HG02970 (cell line): ENCODE measurements around the gene NPB.

Experiments
- ATAC-seq: cut with Tn5 transposase; IDR thresholded peaks from one replicate; pipeline ENCODE4 v1.9.1; 2021; ENCODE audit warnings: mild to moderate bottlenecking, moderate library complexity, moderate number of reproducible peaks; ENCODE audit not compliant: unreplicated experiment, low FRiP score

NPB gene

DNA sequence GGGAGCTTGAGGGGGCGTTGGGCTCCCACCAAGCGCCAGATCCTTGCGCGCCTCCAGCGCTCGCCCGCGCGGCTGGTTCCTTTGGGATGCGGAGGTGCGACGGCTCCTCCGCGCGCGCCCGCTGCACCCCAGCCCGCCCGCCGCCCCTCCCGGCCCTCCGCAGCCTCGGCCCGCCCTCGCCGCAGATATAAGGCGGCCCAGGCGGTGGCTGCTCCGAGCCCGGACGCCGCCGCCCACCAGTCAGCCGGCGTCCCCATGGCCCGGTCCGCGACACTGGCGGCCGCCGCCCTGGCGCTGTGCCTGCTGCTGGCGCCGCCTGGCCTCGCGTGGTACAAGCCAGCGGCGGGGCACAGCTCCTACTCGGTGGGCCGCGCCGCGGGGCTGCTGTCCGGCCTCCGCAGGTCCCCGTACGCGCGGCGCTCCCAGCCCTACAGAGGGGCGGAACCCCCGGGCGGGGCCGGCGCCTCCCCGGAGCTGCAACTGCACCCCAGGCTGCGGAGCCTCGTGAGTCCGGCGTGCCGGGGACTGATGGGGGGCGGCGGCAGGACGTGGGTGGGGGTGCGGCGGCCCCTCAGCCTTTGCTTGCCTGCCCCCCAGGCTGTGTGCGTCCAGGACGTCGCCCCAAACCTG lies at the start of gene NPB:
Gene NPB (plus strand): TSS at position 216 of the 630 bp plus-strand sequence. CDS start 40 bp downstream, at position 256.
- no peak for ATAC-seq

DNA sequence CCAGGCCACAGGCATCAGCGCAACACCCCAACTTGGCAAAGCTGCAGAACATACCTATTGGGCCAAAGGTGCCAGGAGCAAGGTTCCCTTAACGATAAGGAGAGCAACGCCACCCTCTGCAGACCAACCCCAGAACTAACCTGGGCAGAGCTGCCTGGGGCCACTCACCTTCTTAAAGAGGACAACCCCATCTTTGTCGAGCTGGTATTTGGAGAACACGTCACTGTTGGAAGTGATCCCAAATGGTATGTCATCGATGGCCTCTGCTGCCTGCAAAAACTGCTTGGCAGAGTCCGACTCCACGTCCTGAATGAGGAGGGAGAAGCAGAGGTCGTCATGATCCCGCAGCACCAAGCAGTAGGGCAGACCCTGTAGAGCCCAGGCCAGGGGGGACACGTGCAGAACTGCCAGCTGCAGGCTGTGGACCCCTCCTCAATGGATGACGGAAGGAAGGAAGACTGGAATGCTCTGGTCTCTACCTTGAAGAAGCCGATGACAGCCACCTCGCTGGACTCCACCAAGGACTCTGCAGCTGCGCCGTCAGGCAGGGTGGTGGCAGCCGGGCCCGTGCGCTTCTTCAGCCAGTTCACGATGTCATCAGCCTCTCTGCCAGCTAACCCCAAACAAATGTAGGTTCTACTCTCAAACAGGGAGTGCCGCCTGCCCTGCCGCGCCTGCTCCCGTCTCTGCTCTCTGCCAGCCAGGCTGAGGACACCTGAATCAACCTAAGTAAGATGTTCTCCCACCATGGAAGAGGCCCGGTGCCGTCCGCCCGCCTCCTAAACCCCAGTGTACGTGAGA lies 46.9 kb upstream of the NPB start:
- ATAC-seq = no peak

DNA sequence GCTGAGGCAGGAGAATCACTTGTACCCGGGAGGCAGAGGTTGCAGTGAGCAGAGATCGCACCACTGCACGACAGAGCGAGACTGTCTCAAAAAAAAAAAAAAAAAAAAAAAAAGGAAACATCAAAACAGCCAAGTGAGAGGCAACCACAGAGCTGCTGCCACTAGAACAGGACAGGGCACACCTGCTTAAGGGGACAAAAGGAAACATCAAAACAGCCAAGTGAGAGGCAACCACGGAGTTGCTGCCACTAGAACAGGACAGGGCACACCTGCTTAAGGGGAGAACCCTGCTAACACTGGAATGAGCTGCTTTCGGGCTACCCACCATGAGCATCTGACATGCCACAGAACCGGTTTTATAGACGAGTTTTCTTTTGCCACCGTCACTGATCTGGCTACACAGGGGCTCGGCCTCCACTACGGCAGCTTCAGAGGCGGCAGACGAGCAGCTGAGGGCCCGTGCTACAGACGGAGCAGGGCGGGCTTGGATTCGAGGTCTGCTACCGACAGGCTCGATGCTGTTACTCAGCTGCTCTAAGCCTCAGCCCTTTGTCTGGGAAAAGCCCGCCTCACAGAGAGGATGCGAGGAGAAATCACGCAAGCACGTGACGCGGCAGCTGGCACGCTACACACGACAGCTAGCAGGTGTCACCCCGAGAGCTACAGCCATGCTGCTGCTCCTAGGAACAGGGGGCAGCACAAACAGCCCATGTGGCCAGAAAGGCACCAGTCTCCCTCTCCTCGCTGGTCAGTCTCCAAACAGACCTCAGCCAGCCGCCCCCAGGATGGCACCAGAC lies 43.7 kb upstream of the NPB start:
- no peak for ATAC-seq

GRCh38 chr17:81858967-81859905 lies 42.8 kb upstream of the NPB start:
- no peak for ATAC-seq

DNA sequence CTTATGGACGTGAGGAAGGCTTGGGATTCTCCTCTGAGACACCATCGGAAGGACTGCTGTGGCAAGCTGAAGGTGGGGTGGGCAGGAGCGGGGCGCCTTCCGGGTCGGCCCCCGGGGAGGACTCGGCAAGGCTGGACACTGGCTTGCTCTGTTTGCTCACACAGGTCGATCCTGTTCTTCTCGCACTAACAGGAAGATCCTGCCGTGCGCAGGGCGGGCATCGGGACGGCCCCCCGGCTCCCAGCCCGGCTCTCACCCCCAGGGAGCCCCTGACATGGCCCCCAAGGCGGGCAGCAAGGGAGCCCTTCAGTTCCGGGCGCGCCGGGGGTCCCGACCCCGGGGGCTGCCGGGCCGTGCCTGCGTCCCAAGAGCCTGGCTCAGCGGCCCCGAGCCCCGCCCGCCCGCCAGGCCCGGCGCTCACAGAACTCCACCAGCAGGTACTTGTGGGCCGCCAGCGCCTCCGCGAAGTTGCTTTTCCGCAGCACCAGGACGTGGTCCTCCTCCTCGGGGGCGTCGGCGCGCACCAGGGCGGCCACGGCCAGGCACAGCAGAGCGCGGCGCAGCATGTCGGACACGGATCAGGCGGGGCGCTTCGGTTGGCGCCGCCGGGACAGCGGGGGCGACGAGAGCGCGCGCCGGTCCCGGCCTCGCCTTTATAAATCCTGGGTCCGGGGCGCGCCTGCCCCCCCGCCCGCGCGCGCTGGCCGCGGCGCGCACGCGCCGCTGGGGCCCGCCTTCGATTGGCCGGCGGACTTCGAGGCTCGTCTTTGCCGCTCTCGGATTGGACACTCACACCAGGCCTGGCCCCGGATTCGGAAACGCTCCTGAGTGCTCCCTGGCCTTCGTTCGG lies 41.9 kb upstream of the NPB start, which contains the start of gene P4HB:
Gene P4HB (minus strand): TSS at position 630 of the 850 bp plus-strand sequence. CDS start 64 bp downstream, at position 566.
- ATAC-seq = peak; percentile 6

GRCh38 chr17:81860756-81861568 lies 41.1 kb upstream of the NPB start:
- peak; percentile 83 for ATAC-seq

GRCh38 chr17:81863123-81863675 lies 38.8 kb upstream of the NPB start:
- no peak for ATAC-seq

DNA sequence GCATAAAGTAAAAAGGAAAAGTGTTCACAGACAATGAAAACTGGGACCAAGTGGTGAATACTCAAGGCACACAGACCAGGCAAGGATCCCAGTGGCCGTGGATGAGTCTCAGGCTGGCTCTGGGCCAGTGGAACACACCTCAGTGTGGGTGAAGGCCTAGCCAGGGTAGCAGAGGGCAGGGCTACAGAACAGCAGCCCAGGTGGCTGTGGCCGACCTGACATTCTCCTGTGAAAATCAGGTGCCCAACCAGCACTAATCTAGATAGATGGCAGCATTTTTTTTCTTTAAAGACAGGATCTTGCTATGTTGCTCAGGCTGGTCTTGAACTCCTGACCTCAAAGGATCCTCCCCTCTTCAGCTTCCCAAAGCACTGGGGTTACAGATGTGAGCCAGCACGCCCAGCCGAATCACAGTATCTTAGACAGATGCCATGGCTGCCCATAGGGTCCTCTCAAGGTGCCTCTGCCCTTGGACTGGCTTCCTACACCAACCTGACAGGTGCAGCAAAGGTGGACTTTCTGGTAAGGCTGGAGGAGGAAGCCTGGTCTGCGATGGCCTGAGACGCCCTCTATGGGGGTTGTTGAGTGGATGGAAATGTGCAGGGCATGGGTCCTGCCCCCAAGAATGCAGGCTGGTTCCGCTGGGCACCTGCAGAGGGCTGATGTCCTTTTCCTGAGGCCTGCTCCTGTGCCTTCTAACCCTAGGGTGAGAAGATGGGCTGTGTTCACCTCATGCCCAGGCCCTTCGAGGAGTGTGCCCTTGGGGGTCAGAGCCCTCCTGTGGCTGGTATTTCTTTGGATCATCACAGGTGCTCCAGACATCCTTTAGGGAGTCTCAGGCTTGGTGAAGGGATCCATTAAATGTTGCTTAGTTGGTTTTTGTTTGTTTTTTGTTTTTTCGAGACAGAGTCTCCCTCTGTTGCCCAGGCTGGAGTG lies 37.9 kb upstream of the NPB start:
- no peak for ATAC-seq

DNA sequence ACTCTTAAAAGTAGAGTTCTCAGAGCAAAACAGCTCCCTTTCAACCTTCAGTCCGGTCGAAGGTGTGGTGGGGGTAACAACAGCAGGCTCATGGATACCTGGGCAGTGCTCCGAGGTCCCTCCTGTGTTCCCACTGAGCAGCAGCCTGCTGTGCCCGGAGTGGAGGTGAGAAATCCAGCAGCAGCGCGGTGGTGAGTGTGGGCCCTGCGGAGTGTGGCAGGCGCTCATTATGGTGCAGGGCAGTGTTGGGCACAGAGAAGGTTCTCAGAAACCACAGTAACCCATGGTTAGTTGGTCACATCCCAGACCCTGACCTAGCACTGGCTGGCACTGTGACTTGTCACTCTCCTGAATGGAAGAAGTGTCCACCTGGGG lies 36.7 kb upstream of the NPB start:
- ATAC-seq = no peak

- no peak for ATAC-seq
These were observed 36.2 kb upstream of the NPB start for GRCh38 chr17:81865733-81866439.

GRCh38 chr17:81866440-81867169 lies 35.4 kb upstream of the NPB start:
- no peak for ATAC-seq

- no peak for ATAC-seq
These were observed 34.7 kb upstream of the NPB start for GRCh38 chr17:81867170-81867990.

GRCh38 chr17:81867991-81868673 lies 33.9 kb upstream of the NPB start:
- no peak for ATAC-seq

DNA sequence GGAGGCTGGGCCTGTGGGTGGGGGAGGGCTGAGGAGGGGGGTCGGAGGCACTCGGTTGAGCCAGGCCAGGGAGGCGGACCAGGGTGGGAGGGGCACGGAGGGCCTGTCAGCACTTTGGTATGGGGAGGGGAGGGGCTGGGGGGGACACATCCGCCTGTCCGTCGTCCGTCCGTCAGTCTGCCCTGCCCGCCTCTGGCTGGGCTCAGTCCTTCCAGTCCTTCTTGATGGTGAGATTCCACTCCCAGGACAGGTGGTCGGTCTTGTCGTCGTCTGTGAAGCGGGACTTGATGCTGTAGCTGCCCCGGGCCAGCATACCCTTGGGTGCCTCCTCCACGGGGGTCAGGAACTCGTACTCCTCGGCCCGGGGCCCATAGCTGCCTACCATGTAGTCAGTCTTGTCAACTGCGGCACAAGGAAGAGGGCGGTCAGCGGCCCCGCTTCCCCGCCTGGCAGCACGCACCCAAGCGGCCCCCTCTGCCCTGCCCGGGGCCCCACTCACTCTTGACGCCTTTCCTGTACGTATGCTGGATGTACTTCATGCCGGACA lies 33.3 kb upstream of the NPB start:
- no peak for ATAC-seq
